HG03521 (cell line): ENCODE data around the gene NXPH3.
"Not testable (repeated sequence)": the region's sequence is repeated elsewhere in the genome, so short reads cannot be mapped to it uniquely, and the experiment has no call there.

Experiments used
- ATAC-seq: cut with Tn5 transposase; IDR thresholded peaks from one replicate; pipeline ENCODE4 v1.9.1; 2021; ENCODE audit warnings: mild to moderate bottlenecking, moderate library complexity; ENCODE audit not compliant: unreplicated experiment

NXPH3 gene

GRCh38 chr17:49575679-49576087 is at the start of gene NXPH3:
Gene NXPH3 (plus strand): TSS chr17:49575871. CDS start chr17:49576220, 349 bp downstream.
- peak; percentile 41 for ATAC-seq

GRCh38 chr17:49527927-49528651 is 47.6 kb upstream of the NXPH3 start:
- ATAC-seq, result no peak

- no peak for ATAC-seq
Observed at GRCh38 chr17:49528966-49529365, 46.7 kb upstream of the NXPH3 start.

GRCh38 chr17:49530118-49530517 is 45.6 kb upstream of the NXPH3 start:
- no peak for ATAC-seq

- ATAC-seq, result no peak
Observed at GRCh38 chr17:49543860-49544259, 31.8 kb upstream of the NXPH3 start.

- ATAC-seq, result no peak
Observed at GRCh38 chr17:49545007-49545660, 30.5 kb upstream of the NXPH3 start.

GRCh38 chr17:49545806-49546545 is 29.7 kb upstream of the NXPH3 start:
- ATAC-seq, result no peak

GRCh38 chr17:49546546-49547535 is 28.8 kb upstream of the NXPH3 start:
- ATAC-seq, result no peak

GRCh38 chr17:49547566-49547965 is 28.1 kb upstream of the NXPH3 start:
- ATAC-seq, result no peak

GRCh38 chr17:49548051-49548505 is 27.6 kb upstream of the NXPH3 start:
- ATAC-seq, result no peak

GRCh38 chr17:49548506-49549310 is 27.0 kb upstream of the NXPH3 start:
- no peak for ATAC-seq

- no peak for ATAC-seq
Observed at GRCh38 chr17:49549311-49549605, 26.4 kb upstream of the NXPH3 start.

- ATAC-seq, result no peak
Observed at GRCh38 chr17:49549691-49550678, 25.7 kb upstream of the NXPH3 start.

GRCh38 chr17:49550764-49551163 is 24.9 kb upstream of the NXPH3 start:
- not testable (repeated sequence) for ATAC-seq

- no peak for ATAC-seq
Observed at GRCh38 chr17:49551221-49552069, 24.2 kb upstream of the NXPH3 start.

GRCh38 chr17:49552070-49552751 is 23.5 kb upstream of the NXPH3 start:
- ATAC-seq, result no peak

- no peak for ATAC-seq
Observed at GRCh38 chr17:49553676-49554335, 21.9 kb upstream of the NXPH3 start.
